ENCODE data around the gene SLC38A2.

DNA sequence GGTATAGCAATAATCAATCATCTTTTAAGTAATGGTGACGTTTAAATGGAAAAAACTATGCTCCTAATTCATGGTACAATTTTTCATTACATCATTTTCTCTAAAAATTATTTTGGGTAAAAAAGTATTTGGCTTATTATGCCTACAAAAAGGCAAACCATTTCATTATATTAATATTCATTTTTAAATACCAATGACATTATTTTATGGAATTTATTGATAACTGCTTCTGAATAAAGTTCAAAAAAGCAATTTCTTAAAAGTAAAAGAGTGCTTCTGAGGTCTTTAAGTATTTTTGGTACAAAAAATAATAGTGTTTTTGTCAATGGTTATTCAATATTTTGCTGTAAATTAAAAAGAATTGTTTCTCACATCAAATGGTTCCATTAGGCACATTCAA is 12.2 kb downstream of the SLC38A2 start:
- TF ChIP-seq EZH2 (IDR thresholded peaks at IDR 0.05; ENCODE audit: borderline replicate concordance, insufficient read depth, low read length, poor library complexity, severe bottlenecking) (no peak), RAD21 (conservative IDR thresholded peaks at IDR 0.05) (no peak), EP300 (conservative IDR thresholded peaks at IDR 0.05; ENCODE audit: poor library complexity, severe bottlenecking) (no peak)
- TF ChIP-seq, protein P1, sequence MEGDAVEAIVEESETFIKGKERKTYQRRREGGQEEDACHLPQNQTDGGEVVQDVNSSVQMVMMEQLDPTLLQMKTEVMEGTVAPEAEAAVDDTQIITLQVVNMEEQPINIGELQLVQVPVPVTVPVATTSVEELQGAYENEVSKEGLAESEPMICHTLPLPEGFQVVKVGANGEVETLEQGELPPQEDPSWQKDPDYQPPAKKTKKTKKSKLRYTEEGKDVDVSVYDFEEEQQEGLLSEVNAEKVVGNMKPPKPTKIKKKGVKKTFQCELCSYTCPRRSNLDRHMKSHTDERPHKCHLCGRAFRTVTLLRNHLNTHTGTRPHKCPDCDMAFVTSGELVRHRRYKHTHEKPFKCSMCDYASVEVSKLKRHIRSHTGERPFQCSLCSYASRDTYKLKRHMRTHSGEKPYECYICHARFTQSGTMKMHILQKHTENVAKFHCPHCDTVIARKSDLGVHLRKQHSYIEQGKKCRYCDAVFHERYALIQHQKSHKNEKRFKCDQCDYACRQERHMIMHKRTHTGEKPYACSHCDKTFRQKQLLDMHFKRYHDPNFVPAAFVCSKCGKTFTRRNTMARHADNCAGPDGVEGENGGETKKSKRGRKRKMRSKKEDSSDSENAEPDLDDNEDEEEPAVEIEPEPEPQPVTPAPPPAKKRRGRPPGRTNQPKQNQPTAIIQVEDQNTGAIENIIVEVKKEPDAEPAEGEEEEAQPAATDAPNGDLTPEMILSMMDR (IDR thresholded peaks at IDR 0.05; ENCODE audit: poor library complexity, severe bottlenecking), result no peak
